TTC549 (cell line): ENCODE results near the gene CLCN4.

Experiments used
- FAIRE-seq: peaks from 2 replicates; lab custom pipeline; 2012; peaks lifted over from hg19 to GRCh38; lab: Jason Lieb, UNC

CLCN4 gene

GRCh38 chrX:10197279-10198210 lies 40.8 kb downstream of the CLCN4 start:
- no peak for FAIRE-seq

DNA sequence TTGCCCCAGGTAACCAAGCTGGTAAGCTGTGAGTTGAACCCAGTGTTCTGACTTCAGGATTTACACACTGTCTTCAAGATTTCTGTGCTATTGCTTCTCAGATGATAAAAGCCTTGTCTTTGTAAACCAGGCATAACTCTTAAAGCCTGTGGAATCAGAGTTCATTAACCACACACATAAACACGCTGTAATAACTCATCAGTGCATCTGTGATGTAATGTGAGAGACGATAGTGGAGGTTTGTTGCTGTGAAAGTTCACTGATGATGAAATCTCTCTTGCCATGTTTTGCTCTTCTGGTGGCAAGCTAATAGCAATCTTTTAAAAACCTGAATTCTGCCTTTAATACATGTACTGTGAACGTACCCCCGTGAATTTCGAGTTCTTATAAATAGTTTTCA lies 41.5 kb downstream of the CLCN4 start:
- FAIRE-seq: no peak

DNA sequence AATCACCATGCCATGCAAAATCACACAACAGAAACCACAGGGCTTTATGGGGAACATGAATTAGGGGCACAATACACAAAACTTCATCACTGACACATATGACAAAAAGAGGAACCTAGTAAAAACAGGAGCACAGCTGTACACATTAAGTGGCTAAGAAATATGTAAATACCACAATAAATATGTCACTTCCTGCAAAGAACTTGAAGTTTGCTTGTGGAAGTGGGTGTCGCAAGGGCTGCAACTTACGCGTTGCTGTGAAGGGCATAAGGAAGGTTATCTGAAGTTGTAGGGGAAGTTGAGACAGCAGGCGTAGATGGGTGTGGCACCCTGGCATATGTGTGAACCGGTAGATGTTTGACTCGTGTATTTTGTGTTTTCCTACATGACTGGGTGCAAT lies 42.4 kb downstream of the CLCN4 start:
- FAIRE-seq: no peak

DNA sequence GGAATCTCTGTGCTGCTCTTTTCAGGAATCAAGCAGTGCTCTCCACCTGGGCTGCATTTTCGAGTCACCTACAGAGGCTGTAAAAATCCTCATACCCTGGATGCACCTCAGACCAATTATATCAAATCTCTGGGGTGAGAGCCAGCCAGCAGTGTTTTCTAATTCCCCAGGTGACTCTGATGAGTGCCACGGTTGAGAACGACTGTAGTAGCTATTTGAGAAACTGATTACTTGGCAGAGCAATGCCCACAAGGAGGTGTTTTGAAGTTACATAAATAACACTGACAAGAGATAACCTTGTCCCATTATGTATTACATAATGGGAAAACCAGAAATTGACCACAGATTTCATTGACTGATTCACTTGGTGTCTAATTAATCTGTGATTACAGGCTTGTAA lies 46.8 kb downstream of the CLCN4 start:
- no peak for FAIRE-seq

GRCh38 chrX:10206317-10206716 lies 49.5 kb downstream of the CLCN4 start:
- FAIRE-seq: no peak

- no peak for FAIRE-seq
Measured at GRCh38 chrX:10208281-10208856, 51.6 kb downstream of the CLCN4 start.

- no peak for FAIRE-seq
Measured at GRCh38 chrX:10208953-10209352, 52.2 kb downstream of the CLCN4 start.

- FAIRE-seq: no peak
Measured at GRCh38 chrX:10212395-10212794, 55.6 kb downstream of the CLCN4 start.

- no peak for FAIRE-seq
Measured at GRCh38 chrX:10213716-10214115, 56.9 kb downstream of the CLCN4 start.

DNA sequence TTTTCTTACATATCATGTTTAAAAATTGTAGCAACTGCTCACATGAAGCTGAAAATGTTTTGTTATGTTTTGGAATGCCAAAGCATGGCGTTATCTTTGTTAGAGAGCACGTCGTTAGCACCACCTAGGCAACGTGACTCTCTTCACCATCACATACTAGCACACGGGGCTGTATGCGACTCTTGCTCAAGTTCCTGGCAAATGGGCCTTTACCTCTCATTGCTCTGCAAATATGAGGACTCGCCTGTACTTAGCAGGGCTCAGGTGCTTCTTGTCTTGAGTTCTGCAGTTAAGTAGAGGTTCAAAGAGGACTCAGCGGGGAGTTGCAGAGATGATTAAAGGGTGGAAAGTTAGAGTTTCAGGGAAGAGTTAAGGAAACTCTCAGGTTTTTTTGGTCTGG lies 59.4 kb downstream of the CLCN4 start:
- FAIRE-seq: no peak

GRCh38 chrX:10217198-10217597 lies 60.4 kb downstream of the CLCN4 start:
- no peak for FAIRE-seq

DNA sequence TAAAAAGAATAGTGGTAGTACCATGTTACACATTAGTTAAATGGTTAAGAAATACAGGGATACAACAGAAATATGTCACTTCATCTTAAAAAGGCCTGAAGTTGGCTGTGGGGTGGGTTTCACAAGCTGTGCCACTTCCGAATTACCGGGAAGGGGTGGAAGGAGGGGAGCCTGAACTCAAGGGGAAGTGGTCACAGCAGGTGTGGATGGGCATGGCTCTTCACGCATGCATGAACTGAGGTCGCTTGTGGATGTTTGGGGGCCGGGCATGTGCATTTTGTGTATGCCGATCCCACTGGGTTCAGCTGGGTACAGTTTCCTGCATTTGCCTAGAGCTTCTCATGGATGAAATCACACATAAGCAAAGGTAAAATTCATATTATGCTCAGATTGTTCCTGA lies 64.9 kb downstream of the CLCN4 start:
- no peak for FAIRE-seq

GRCh38 chrX:10223276-10223675 lies 66.5 kb downstream of the CLCN4 start:
- no peak for FAIRE-seq

DNA sequence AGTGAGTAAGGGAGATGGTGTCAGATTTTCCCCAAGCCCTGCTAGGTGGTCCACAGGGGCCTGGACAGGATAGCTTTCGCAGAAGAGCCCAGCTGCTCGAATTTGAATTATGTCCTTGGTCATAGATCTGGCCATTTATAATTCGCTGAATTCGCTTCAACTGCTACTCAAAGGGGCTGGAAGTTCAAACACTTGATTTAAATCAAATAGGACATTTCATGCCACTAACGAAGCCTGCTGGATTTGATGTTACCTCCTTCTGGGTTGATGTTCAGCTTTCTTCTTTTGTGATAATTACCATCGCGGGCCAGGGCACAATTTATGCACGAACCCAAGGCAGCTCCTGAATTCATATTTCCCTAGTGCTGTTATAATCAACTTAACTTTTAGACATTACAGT lies 67.0 kb downstream of the CLCN4 start:
- no peak for FAIRE-seq

GRCh38 chrX:10230222-10230621 lies 73.4 kb downstream of the CLCN4 start:
- FAIRE-seq: no peak

DNA sequence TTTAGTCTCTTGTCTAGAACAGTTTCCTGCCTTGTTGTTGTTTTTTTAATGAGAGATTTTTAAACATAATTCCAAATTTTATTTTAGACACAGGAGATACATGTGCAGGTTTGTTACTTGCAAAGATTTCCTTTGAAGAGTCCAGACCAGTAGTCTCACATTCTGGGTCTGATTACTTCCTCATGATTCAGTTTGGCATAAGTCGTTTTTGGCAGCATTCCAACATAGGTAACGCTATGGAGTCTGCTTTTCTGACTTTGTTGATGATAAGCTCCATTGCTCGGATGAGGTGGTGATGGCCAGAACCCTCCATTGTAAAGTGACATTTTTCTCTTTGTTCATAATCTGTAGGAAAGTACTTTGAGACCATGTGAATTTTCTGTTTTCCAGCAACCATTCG lies 74.7 kb downstream of the CLCN4 start:
- no peak for FAIRE-seq

- no peak for FAIRE-seq
Measured at GRCh38 chrX:10233173-10233572, 76.4 kb downstream of the CLCN4 start.

DNA sequence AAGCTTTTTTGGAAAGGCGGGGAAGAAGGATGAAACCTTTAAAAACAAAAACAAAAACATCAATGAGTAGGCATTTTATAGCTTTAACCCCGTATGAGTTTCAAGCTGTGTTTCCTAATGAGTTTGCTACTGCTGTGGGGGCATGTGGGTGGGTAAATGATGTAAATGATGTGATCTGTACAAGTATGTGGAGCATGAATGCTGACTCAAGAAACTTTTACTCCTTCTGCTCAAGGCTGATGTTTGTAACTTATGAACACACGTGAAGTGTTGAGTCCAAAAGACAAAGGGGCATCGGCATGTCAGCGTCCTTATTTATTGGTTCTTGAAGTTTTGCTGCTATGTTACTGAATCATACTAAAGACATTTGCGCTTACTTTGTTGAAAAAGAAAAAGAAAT lies 76.9 kb downstream of the CLCN4 start:
- FAIRE-seq: no peak

- no peak for FAIRE-seq
Measured at GRCh38 chrX:10235851-10236250, 79.1 kb downstream of the CLCN4 start.

DNA sequence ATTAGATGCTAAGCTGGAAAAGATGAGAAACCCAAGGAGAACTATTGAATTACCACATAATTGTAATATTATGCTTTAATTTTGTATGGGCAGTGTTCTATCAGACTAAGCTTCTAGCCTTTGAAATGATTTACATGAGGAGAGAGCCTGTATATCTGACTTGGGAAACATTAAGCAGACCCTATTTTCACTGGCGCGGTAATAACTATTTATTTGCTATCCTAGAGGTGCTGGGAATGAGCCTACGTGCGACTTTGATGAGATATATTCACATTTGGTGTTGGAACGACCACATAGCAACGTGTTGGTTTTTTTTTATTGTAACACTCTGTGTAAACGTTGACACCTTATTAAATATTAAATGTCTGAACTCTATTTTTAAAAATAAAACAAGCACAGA lies 80.5 kb downstream of the CLCN4 start:
- no peak for FAIRE-seq

GRCh38 chrX:10239611-10240064 lies 82.9 kb downstream of the CLCN4 start:
- FAIRE-seq: no peak

DNA sequence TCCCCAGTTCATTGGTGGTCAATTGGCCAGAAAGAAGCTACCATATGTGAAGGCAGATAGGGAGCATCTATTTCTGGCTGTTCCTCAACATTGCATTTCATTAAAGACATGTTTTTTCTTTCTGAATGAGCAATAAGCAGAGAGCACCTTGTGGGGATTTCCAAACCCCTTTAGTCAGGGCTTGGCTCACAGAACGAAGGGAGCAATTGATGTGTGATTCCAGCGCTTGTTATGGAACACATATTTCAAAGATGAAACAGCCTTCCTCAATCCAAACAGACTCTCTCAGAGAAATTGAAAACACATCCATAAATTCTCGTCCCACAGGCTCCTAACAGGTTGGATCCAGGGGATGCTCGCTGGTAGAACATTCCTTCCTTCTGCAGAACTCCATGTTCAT lies 84.1 kb downstream of the CLCN4 start:
- FAIRE-seq: no peak

DNA sequence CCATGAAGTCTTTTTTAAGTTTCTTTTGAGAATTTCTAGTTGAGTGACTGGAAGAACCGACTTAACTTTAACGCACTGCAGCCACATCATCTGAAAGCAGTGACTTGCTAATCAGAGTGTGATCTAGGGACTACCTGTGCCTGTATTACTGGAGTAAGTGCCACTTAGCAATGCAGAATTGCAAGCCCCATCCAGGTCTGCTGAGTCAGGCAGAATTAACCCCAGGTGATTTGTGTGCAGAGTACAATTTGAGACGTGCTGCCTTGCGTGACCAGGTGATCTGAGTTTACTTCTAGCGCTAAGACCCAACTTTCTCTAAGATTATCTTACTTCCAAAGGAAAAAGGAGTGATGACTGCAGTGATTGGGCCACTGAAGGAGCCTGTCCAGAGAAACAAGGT lies 85.3 kb downstream of the CLCN4 start:
- no peak for FAIRE-seq

DNA sequence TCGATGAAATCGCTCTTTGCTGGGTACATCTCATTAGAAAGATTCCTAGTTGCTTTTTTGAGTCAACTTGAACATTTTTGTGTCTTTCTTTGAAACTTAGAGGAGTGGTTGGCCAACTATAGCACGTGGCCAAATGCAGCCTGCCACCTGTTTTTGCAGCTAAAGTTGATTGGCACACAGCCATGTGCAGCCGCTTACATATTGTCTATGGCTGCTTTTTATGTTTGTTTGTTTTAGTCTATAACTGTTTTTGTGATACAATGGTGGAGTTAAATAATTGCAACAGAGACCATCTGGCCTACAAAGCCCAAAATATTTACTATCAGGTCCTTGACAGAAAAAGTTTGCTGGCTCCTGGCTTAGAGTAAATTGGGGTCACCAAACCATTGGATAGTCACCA lies 86.3 kb downstream of the CLCN4 start:
- no peak for FAIRE-seq
